ENCODE results near the gene ZNF750. TPM values are rescaled to one million over a fixed set of nuclear protein-coding genes. Genes with fewer than 3 reads are reported as not detected.

The ZNF750 gene
- total and polyA plus RNA-seq, 2 of the 13 experiments (the other 11 are each of a cell fraction or from before 2014, with no cell fraction given): not detected

DNA sequence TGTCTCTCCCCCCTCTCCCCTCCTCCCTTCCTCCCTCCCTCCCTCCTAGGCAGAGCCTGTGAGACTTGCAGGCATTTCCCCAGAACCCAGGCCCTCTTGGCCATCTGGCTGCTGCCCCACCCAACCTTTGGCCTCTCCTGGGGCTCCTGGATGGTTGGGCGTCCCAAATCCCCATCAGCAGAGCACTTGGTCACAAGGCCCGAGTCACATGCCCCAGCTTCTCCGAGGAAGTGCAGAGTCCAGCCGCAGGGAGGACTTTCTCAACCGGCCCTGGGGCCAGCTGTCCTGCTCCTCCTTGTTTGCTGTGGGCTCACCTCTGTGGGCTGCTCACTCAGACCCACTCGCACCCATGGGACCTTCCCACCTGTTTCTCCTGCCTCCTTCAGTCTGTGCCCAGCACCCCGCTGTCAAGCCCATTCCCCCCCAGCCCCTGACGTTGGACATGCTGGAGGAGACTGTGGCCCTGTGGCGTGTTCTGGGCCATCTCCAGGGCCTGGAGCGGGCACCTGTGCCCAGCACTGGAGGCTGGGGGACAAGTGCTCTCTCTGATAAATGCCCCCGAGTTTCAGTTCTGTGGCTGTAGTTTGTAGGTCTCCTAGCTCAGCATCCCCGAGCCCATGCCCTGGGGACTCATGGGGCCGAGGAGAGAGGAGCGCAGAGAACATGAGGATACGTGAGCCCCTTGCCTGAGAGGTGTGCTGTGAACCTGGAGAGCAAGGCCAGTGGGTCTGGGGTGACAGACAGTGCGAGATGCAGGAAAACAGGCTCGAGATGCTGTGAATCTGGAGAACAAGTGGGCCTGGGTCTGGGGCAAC lies 42.3 kb upstream of the ZNF750 start (continued):
- TF ChIP-seq, protein P1, sequence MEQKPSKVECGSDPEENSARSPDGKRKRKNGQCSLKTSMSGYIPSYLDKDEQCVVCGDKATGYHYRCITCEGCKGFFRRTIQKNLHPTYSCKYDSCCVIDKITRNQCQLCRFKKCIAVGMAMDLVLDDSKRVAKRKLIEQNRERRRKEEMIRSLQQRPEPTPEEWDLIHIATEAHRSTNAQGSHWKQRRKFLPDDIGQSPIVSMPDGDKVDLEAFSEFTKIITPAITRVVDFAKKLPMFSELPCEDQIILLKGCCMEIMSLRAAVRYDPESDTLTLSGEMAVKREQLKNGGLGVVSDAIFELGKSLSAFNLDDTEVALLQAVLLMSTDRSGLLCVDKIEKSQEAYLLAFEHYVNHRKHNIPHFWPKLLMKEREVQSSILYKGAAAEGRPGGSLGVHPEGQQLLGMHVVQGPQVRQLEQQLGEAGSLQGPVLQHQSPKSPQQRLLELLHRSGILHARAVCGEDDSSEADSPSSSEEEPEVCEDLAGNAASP (CRISPR knock-in tag; IDR thresholded peaks at IDR 0.05; ENCODE audit: borderline replicate concordance): 0 out of 2 replicates have a peak, but pooled peaks have one; percentile 21
- TF ChIP-seq ZNF256 (CRISPR knock-in tag; conservative IDR thresholded peaks at IDR 0.05) (no peak), RARA (CRISPR knock-in tag; IDR thresholded peaks at IDR 0.05) (0 out of 2 replicates have a peak, but pooled peaks have one; percentile 17), REPIN1 (CRISPR knock-in tag; IDR thresholded peaks at IDR 0.05; ENCODE audit: borderline replicate concordance, low read depth) (peak; percentile 32; the same call in 1 of the 2 replicates), HNF4G (IDR thresholded peaks at IDR 0.05; ENCODE audit: borderline replicate concordance, low read depth, low read length) (peak; percentile 85; the same call in 1 of the 2 replicates), HNF4G (CRISPR knock-in tag; IDR thresholded peaks at IDR 0.05; ENCODE audit: borderline replicate concordance, low read depth) (no peak; the same call in 1 of the 2 replicates), ZNF124 (CRISPR knock-in tag; IDR thresholded peaks at IDR 0.05) (0 out of 2 replicates have a peak, but pooled peaks have one; percentile 46), PAF1 (CRISPR knock-in tag; IDR thresholded peaks at IDR 0.05) (no peak), NRL (CRISPR knock-in tag; IDR thresholded peaks at IDR 0.05; ENCODE audit: borderline replicate concordance) (0 out of 2 replicates have a peak, but pooled peaks have one; percentile 7), ZBTB7A (CRISPR knock-in tag; IDR thresholded peaks at IDR 0.05) (no peak), ZNF546 (CRISPR knock-in tag; conservative IDR thresholded peaks at IDR 0.05) (0 out of 2 replicates have a peak, but pooled peaks have one; percentile 23), ZNF878 (CRISPR knock-in tag; IDR thresholded peaks at IDR 0.05) (no peak), ZNF484 (CRISPR knock-in tag; IDR thresholded peaks at IDR 0.05; ENCODE audit: borderline replicate concordance, low read depth) (no peak), SALL1 (CRISPR knock-in tag; IDR thresholded peaks at IDR 0.05) (peak; percentile 54), FLYWCH1 (CRISPR knock-in tag; IDR thresholded peaks at IDR 0.05) (no peak)
- TF ChIP-seq, protein P2, sequence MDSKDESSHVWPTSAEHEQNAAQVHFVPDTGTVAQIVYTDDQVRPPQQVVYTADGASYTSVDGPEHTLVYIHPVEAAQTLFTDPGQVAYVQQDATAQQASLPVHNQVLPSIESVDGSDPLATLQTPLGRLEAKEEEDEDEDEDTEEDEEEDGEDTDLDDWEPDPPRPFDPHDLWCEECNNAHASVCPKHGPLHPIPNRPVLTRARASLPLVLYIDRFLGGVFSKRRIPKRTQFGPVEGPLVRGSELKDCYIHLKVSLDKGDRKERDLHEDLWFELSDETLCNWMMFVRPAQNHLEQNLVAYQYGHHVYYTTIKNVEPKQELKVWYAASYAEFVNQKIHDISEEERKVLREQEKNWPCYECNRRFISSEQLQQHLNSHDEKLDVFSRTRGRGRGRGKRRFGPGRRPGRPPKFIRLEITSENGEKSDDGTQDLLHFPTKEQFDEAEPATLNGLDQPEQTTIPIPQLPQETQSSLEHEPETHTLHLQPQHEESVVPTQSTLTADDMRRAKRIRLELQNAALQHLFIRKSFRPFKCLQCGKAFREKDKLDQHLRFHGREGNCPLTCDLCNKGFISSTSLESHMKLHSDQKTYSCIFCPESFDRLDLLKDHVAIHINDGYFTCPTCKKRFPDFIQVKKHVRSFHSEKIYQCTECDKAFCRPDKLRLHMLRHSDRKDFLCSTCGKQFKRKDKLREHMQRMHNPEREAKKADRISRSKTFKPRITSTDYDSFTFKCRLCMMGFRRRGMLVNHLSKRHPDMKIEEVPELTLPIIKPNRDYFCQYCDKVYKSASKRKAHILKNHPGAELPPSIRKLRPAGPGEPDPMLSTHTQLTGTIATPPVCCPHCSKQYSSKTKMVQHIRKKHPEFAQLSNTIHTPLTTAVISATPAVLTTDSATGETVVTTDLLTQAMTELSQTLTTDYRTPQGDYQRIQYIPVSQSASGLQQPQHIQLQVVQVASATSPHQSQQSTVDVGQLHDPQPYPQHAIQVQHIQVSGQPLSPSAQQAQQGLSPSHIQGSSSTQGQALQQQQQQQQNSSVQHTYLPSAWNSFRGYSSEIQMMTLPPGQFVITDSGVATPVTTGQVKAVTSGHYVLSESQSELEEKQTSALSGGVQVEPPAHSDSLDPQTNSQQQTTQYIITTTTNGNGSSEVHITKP (CRISPR knock-in tag; IDR thresholded peaks at IDR 0.05; ENCODE audit: low read depth): 0 out of 2 replicates have a peak, but pooled peaks have one; percentile 33
